ENCODE measurements around the gene SCAMP2. TPM values are rescaled to one million over a fixed set of nuclear protein-coding genes. Genes with fewer than 3 reads are reported as not detected.

Gene SCAMP2
- total RNA-seq (2021; ENCODE audit: unreplicated experiment) (55.8 TPM), Bru-seq, nascent RNA (percentile 73 among the genes with signal in this experiment), BruChase-seq, experiment 1, labeled RNA remaining after a 6-hour chase (percentile 87 among the genes with signal in this experiment), BruChase-seq, experiment 2, labeled RNA remaining after a 2-hour chase (percentile 79 among the genes with signal in this experiment)
- polyA plus RNA-seq (2012) = 58.1 and 68.0 TPM in 2 replicates
- long read RNA-seq, transcript SCAMP2-201 (9 exons, 2,453 nt) = major isoform, 41 of 80 reads
- long read RNA-seq, partial matches to known transcripts = 8 of 80 reads
- long read RNA-seq, other reads (novel, unspliced or antisense) = 29 of 80 reads

DNA sequence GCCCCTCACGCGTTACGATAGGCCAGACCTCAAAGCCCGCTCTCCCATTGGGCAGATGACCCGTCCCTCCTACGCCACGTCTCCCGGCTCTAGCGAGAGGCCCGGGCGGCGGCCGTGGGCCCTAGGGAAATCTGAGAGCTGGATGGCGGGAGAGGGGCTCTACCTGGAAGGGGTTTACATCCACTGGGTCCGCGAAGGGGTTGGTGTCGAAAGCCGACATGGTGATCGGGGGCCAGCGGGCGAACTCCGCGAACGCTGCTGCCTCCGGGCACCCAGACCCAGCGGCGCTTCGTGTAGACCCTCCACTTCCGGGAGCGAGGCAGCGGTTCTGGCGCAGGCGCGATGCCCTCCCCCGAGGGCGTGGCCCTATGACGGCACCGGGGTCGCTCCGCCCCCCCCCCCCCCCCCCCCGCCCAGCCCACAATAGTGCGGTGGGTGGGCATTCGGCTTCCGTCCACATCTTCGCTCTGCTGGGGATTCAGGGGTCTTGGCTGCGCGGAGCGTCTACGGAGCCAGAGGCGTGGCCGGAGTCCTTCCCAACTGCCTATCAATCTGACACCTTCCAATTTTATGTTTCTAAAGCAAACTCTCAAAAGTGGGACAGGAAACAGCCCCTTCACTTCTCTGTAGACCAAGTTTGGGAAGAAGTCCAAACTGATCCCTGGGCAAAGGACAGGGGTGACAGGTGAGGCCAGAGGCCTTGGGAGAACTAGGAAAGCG lies at the start of gene SCAMP2:
SCAMP2 (minus strand) TSS at position 330 of the 720 bp plus-strand sequence; CDS start at position 220, 110 bp downstream.
- TF ChIP-seq EZH2phosphoT487 (IDR thresholded peaks at IDR 0.05; ENCODE audit: borderline replicate concordance) (no peak), ZNF274 (IDR thresholded peaks at IDR 0.05; ENCODE audit: low read depth, low read length) (no peak), ELF1 (IDR thresholded peaks at IDR 0.05; ENCODE audit: borderline replicate concordance, low read depth) (peak; percentile 93), CTCF (IDR thresholded peaks at IDR 0.05 in 2 of 3, conservative IDR thresholded peaks at IDR 0.05 in 1 of 3; ENCODE audit: borderline replicate concordance in 1 of 3, insufficient read depth in 1 of 3, low read depth in 2 of 3, low read length in 2 of 3) (no peak), SRF (IDR thresholded peaks at IDR 0.05; ENCODE audit: low read depth) (no peak), CBX3 (IDR thresholded peaks at IDR 0.05; ENCODE audit: low read depth) (no peak), EZH2 (IDR thresholded peaks at IDR 0.05) (no peak), EGR1 (IDR thresholded peaks at IDR 0.05; ENCODE audit: low read depth) (no peak), FOSL1 (IDR thresholded peaks at IDR 0.05; ENCODE audit: low read depth) (peak; percentile 20; the same call in 1 of the 2 replicates), TCF7L2 (IDR thresholded peaks at IDR 0.05; ENCODE audit: borderline replicate concordance, extremely low read depth, insufficient read depth, insufficient read length) (no peak), POLR2A (IDR thresholded peaks at IDR 0.05; ENCODE audit: borderline replicate concordance, extremely low read depth, insufficient read depth, insufficient read length) (peak; percentile 74), CEBPB (IDR thresholded peaks at IDR 0.05; ENCODE audit: low read depth) (no peak), POLR2AphosphoS5 (IDR thresholded peaks at IDR 0.05; ENCODE audit: low read depth, low read length) (peak; percentile 92), ZFX (IDR thresholded peaks at IDR 0.05) (peak; percentile 87), YY1 (IDR thresholded peaks at IDR 0.05; ENCODE audit: extremely low read depth, insufficient replicate concordance, low read depth, low read length) (no peak), SP1 (IDR thresholded peaks at IDR 0.05; ENCODE audit: low read depth) (peak; percentile 82), SIN3A (IDR thresholded peaks at IDR 0.05; ENCODE audit: low read depth) (peak; percentile 37; the same call in 1 of the 2 replicates)
- TF ChIP-seq, protein P1, sequence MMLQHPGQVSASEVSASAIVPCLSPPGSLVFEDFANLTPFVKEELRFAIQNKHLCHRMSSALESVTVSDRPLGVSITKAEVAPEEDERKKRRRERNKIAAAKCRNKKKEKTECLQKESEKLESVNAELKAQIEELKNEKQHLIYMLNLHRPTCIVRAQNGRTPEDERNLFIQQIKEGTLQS (IDR thresholded peaks at IDR 0.05) = no peak
- TF ChIP-seq, protein P2, sequence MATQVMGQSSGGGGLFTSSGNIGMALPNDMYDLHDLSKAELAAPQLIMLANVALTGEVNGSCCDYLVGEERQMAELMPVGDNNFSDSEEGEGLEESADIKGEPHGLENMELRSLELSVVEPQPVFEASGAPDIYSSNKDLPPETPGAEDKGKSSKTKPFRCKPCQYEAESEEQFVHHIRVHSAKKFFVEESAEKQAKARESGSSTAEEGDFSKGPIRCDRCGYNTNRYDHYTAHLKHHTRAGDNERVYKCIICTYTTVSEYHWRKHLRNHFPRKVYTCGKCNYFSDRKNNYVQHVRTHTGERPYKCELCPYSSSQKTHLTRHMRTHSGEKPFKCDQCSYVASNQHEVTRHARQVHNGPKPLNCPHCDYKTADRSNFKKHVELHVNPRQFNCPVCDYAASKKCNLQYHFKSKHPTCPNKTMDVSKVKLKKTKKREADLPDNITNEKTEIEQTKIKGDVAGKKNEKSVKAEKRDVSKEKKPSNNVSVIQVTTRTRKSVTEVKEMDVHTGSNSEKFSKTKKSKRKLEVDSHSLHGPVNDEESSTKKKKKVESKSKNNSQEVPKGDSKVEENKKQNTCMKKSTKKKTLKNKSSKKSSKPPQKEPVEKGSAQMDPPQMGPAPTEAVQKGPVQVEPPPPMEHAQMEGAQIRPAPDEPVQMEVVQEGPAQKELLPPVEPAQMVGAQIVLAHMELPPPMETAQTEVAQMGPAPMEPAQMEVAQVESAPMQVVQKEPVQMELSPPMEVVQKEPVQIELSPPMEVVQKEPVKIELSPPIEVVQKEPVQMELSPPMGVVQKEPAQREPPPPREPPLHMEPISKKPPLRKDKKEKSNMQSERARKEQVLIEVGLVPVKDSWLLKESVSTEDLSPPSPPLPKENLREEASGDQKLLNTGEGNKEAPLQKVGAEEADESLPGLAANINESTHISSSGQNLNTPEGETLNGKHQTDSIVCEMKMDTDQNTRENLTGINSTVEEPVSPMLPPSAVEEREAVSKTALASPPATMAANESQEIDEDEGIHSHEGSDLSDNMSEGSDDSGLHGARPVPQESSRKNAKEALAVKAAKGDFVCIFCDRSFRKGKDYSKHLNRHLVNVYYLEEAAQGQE (IDR thresholded peaks at IDR 0.05; ENCODE audit: low read depth) = no peak
- peak; percentile 98 for ATAC-seq
- H3K36me3 ChIP-seq (ENCODE audit: control insufficient read depth in 1 of 2, insufficient read depth in 2 of 2, low read length in 2 of 2) = peaks cover 0 to 5% of the 10 kb centered on the region in 2 experiments; a peak in 1 of 4 replicates
- peak within 1 kb of the TSS; percentile 84 to 89 for H3K4me3 ChIP-seq (replicated peaks in 1 of 2; ENCODE audit: low read depth in 1 of 2, low read length in 2 of 2)
- H3K79me2 ChIP-seq (ENCODE audit: insufficient read depth, low read length) = peaks cover 46% of the 10 kb centered on the region
- DNase-seq (ENCODE audit: low read depth, low spot score) = peak; percentile 91
- peaks cover 0 to 26% of the 10 kb centered on the region in 2 experiments; a peak in 2 of 4 replicates for H3K4me1 ChIP-seq (ENCODE audit: control insufficient read depth in 1 of 2, insufficient read depth in 2 of 2, low read length in 2 of 2)
- ChIA-PET RAD21 (ENCODE audit: low non-redundant PET in 1 of 2, low total read pairs in 2 of 2, uncharacterized antibody in 2 of 2, unreplicated experiment in 2 of 2) (no interaction called here), POLR2A (no interaction called here), CTCF (interaction anchor here (1.0 kb wide), 1 partner anchor 28 kb away, joined by 4 read pairs; no protein-coding TSS in a partner anchor)
- no peaks in the 10 kb centered on the region for H3K9me3 ChIP-seq (ENCODE audit: control insufficient read depth in 1 of 2, insufficient read depth in 1 of 2, low read depth in 1 of 2, low read length in 2 of 2)
- intact Hi-C loops (cut with micrococcal nuclease) = loop anchor here (2.0 kb wide), 1 partner anchor 30 kb away; the partner anchor contains the start of gene ULK3
- H3K9me2 ChIP-seq (ENCODE audit: insufficient read depth) = no peaks in the 10 kb centered on the region
- H3K4me2 ChIP-seq (ENCODE audit: low read length) = peak within 1 kb of the TSS; percentile 98
- no peaks in the 10 kb centered on the region for H3K27me3 ChIP-seq (ENCODE audit: insufficient read depth, low read length)
- peak within 1 kb of the TSS; percentile 71 for H3K27ac ChIP-seq (ENCODE audit: low read depth, low read length)
- peak within 1 kb of the TSS; percentile 71 for H2AFZ ChIP-seq (ENCODE audit: low read depth, low read length, poor library complexity, severe bottlenecking)
- H3K9ac ChIP-seq (ENCODE audit: low read length) = peak within 1 kb of the TSS; percentile 83
- no peaks in the 10 kb centered on the region for H4K20me1 ChIP-seq (ENCODE audit: insufficient read depth)
- BruUV-seq (replicated peaks) = TSS peak; percentile 87

All from HCT116 (cell line).